Fibroblast of skin of left quadriceps (primary cell): Measurements from ENCODE around the gene GRXCR1.

Source experiments
- DNase-seq, 2 experiments: peaks; one replicate each; pipeline ENCODE4 v3.0.0-alpha.2; 2013; ENCODE audit warnings: low read depth in 2 of 2

The GRXCR1 gene

DNA sequence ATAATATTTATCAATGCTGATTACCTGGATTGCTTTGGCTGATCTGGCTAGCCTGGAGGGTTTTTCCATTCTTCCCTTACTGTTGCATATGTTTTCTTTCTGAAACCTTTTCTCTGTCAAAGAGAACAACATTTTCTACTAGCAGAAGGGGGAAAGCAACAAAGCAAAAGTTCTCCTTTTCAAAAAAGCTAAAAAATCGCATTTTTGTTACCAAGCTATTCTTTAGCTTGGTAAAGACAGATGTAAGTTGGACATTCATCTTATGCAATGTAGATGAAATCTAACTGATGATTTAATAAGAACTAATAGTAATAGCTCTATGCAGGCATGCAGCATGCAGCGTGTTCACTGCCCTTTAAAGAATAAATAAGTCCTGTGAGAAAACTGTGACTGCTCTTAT, at the start of gene GRXCR1:
GRXCR1 (plus strand) TSS at position 301 of the 400 bp plus-strand sequence. CDS start 554 bp downstream, outside the sequence.
- DNase-seq = no peak

DNA sequence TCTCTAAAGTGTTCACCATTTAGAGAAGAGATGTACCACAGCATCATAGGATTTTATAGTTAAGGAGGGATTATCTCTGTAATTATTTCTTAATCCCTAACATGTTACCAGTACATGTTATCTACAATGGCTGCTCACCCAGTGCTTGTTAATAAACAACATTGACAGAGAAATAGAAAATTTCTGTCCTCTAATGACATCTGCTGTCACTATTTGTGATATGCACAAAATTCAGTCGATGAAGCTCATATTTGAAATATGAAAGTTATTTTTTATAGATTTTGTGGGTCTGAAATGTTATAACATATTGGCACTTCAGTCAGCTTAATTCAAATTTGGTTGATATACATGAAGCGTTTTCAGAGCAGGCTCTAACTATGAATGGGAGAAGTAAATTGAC, 48.8 kb upstream of the GRXCR1 start:
- no peak for DNase-seq

DNA sequence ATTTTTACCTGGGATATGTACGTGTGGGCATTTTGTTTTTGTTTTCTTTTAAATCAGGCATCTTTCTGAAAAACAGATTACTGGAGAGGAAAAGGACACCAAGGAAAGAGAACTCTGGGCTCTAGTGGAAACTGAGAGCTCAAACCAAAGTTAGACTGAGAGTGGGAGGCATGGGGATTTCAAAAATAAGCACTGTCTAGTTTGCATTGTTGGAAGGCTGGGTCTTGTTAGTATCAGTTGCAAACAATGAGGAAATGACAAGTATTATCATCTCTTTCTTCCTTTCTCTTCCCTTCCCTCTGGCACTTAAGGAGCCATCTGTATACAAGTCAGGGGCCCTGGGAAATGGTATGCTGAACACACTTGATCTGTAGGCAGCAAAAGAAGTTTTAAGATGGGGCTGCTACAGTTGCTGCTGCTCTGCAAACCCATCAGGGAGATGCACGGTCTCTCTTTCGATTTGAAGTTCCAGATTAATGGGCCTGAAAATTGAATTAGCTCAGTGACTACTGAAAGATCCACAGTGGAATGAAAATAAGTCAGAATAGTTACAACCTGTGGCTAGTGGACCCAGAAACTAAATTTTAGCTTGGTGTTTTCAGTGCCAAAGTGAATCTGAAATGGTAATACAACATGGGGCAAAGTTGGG, 48.0 kb upstream of the GRXCR1 start:
- DNase-seq = no peak

DNA sequence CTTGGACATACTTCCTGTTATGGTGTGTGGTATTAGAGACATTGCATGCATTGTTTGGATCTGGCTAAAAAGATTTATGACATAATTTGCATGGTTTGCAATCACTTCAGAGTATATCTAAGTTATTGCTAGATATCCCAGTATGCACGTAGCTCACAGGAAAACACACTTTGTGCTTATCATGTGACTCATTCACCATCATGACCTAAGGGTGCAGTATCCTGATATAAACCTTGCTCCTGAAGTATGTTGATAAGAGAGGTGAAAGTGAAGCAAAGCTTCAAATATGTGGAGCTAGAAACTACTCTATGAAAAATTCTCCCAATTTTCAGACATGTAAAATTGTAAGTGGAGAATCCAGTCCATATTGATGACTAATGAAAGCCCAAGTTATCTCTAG, 46.9 kb upstream of the GRXCR1 start:
- no peak for DNase-seq

GRCh38 chr4:42855779-42856178, 36.7 kb upstream of the GRXCR1 start:
- no peak for DNase-seq

- peak; percentile 20 to 28 for DNase-seq
Observed at GRCh38 chr4:42865572-42866189, 26.8 kb upstream of the GRXCR1 start.

GRCh38 chr4:42871261-42871660, 21.3 kb upstream of the GRXCR1 start:
- no peak for DNase-seq

DNA sequence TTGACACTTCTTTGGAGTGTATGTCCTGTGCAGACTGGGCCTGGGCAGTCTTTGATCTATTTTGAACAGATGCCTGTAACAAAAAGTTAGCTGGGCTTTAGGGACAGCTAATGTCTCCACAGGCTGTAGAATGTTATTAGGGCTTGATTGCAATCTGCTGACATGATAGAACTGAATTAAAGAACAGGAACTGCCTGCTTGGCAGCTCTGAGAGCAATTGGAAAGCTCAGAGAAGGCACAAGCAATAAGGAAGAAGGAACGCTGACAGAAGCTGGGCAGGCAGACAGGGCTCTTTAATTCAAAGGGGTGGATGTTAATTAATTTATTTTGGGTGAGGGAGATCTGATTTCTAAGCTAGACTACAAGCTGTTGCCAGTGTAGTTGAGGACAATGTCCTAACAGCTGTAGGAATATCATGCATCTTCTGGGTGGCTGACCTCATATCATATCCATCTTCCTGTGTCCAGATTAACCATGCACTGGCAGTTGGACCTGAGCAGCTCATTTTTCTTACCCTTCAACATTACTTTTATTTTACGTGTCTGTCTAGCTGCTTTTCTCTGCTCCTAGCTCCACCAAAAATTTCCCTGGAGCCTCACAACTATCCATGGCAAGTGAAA, 20.7 kb upstream of the GRXCR1 start:
- no peak for DNase-seq

DNA sequence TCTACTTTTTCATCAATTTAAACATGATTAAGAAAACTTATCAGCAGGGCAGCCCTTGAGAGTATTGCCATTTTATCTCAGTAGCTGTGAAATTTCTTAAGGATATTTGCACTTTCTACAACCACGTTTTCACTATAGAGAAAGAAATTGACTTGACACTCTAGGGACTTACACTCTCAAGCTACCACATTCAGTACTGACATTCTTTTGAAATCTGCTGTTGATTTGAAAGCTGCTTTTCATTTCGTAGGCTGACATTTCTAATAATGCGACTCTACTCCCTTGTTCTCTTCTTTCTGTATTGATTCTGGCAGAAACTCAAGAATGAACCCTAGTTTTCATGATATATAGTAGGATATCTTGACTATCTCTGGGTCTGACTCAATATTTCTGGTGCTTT, 13.7 kb upstream of the GRXCR1 start:
- DNase-seq = no peak

DNA sequence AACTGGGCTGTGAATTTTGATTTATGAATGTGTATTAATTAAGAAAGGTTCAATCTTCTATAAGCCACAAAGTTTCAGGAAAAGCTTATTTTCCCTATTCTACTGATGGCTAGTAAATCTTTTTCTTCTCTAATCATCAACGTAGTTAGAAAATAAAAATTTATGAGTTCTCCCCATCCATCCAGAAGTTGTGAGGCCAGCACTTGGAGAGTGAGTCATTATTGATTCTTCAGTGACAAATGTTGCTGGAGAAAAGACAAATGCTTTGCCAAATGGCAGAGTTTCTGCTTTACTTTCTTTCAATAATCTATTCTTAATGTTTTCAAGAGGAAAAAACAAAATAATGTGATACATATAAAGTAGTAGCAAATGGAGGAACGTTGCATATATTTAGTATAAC, 11.3 kb upstream of the GRXCR1 start:
- no peak for DNase-seq

- DNase-seq = no peak
Observed at GRCh38 chr4:42891644-42892043, 869 bp upstream of the GRXCR1 start.

DNA sequence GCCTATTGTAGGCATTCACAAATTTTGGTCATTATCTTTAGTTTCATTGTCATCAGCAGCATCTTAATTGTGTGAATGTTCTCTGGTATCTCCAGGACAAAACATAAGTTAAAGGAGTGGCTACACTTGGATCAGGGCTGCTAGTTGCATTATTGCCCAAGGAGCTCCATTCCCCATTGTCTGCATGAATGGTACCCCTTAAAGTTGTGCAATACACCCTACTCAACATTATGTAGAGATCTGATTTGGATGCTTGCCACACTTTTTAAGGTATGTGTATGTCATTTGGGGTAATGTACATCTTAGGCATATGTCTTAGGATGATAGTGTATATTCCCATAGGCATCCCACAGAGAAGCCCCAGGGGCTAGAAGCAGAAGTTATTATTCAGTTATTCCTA, 2.9 kb downstream of the GRXCR1 start:
- DNase-seq = no peak

DNA sequence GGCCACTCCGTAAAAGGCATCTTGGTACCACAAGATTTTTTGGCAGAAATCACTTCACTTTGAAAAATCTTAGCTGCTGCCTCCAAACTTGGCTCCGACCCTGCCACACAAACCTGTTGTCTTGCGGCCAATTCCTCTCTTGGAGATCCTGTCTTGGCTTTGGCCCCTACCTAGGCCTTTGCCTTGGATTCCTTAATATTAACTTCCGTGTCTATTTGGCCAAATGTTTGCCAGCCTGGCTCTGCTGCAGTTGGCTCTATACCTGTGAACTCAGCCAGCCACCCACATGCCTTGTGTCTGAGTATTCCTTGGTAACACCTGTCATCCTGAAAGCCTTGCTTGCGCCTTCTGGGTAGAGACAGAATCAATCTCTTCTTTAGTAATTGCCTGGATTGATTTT, 12.5 kb downstream of the GRXCR1 start:
- DNase-seq = no peak

GRCh38 chr4:42905591-42905990, 13.1 kb downstream of the GRXCR1 start:
- DNase-seq = no peak

DNA sequence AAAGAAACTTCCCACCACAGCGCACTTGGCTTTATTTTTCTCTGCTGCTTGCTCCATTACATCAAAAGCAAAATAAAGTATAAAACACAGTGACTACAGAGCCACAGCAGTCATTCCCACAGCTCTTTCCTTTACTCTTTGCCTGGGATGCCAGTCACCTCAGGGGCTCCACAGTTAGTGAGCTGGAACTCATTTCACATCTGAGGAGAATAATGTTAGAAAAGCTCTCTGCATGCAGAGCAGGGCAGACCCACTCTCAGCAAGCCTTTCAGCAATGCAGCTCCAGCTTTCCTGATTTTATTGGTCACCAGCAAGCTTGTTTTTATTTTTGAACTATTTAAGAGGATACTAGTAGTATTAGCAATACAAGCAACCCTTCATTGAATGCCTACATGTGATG, 13.8 kb downstream of the GRXCR1 start:
- no peak for DNase-seq

DNA sequence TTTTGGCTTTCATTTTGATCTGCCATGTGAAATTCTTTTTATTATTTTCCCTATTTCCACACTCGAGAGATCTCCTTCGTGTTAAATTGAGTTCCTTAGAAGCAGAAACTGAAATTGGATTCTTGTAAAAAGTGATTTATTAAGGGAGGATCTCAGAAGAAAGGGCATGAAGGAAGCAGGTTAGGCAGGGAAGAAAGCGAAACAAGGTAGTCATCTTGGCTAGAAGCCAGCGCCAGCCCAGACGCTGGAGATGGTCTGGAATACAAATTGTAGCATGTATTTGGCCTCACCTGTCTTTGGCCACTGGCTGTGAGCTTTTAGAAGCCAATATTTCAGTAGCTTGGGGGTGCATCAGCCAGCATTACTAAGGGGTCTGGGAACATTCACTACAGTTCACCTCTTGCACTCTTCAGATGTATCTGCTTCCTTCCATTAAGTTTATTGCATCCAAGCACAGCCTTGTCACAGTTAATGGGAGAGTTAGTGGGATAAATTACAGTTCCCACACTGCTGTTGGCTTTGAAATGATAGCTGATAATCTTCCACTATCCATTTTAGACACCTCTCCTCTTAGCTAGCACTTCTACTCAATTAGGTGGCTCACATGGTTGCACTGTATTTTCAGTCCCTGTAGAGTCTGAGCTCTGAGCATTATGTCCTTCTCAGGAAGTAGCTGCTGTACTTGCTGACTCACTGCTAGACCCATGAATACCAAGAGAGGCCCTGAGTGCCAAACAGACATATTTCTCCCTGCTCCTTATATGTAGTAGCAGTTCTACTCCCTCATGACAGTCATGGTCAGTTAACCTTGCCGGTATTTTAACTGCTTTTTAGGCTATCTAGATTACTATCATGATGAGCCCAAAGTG, 14.6 kb downstream of the GRXCR1 start:
- no peak for DNase-seq

- DNase-seq = no peak
Observed at GRCh38 chr4:42910459-42910858, 17.9 kb downstream of the GRXCR1 start.

DNA sequence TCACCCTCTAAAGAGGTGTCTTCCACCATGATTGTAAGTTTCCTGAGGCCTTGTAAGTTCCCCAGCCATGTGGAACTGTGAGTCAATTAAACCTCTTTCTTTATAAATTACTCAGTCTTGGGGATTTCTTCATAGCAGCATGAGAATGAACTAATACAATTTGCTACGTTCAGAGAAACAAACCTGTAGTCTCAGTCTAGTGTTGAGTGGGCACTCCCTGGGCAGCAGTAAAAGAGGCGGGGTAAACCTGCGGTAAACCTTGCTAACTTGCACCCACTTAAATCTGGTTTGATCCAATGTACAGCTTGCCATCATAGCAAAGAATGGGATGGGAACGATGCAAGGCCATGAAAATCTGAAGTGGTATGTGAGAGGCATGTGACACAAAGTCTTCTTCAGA, 22.4 kb downstream of the GRXCR1 start:
- DNase-seq = no peak

DNA sequence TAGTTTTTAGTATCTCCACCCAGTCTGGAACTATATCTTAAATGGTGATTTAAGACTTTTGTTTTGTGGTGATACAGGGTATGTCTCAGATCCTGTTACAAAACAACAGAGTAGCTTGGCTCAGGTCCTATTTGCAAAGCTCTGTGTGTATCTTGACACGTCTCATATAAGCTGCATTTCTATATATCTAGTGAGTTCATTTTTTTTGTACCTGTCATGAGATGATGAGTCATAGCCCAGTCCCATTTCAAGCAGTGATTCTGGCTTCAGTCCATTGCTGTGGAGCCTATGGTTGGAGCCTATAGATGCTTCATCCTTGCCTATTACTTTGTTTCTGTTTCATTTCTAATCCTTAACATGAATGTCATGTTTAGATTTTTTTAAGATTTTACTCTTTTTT, 23.0 kb downstream of the GRXCR1 start:
- no peak for DNase-seq

GRCh38 chr4:42917296-42917695, 24.8 kb downstream of the GRXCR1 start:
- no peak for DNase-seq

DNA sequence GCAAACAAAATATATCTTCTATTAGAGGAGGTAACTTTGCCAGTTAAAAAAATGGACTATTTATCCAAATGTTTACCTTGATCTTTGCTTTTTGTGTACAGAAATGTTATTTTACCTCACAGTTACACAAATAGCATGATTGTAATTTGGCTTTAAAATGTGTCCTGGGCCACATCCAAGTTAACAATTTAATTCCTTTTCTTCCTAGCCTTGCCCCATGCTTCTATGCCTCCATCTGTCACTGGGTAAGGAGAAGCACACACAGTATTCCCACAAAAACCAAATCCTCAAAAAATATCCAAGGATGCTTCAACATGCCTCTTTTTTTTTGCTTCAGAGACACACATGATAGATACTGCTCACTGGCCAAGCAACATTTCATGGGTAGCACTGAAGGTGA, 30.9 kb downstream of the GRXCR1 start:
- no peak for DNase-seq

DNA sequence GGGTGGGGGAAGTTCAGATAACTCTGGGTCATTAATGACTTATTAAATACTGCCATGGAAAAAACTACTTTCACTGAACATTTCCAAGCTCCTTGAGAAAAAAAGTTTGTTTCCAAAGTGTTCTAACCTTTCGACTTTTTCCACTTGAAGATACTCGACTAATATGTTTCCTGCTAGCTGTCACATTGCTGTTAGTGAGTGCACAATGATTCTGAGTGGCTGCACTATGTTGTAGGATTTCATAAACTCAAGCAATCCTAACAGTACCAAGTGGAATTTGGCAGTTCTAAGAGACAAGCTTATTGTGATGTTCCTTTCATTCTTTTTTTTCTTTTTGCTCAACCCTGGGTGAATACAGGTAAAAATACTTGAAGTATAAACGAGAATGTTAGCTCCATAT, 33.4 kb downstream of the GRXCR1 start:
- no peak for DNase-seq
